ENCODE data around the gene MRPL12. TPM values are rescaled to one million over a fixed set of nuclear protein-coding genes. Genes with fewer than 3 reads are reported as not detected.

Gene MRPL12
- total RNA-seq, 1 experiment from 2014 or later, result 143 TPM

GRCh38 chr17:81666342-81667191, 36.6 kb upstream of the MRPL12 start, which contains the start of the genes CCDC137 and OXLD1:
Gene CCDC137 (plus strand): TSS chr17:81666737. CDS start chr17:81666767, 30 bp downstream.
Gene OXLD1 (minus strand): TSS chr17:81666605. CDS start chr17:81666577, 28 bp downstream.
- BruUV-seq (replicated peaks), result no TSS peak
- peaks cover 15% of the 10 kb centered on the region for H3K4me1 Mint-ChIP-seq (ENCODE audit: insufficient read depth, unreplicated experiment)
- H3K27me3 Mint-ChIP-seq (ENCODE audit: insufficient read depth, unreplicated experiment), result no peaks in the 10 kb centered on the region
- H3K27ac Mint-ChIP-seq (ENCODE audit: low read depth, unreplicated experiment), result peak within 1 kb of the TSS; percentile 79
- H3K4me3 Mint-ChIP-seq (ENCODE audit: unreplicated experiment), result peak within 1 kb of the TSS; percentile 85
- intact Hi-C loops (cut with micrococcal nuclease), result loop anchor here (2.0 kb wide), 3 partner anchors 16 to 30 kb away; partner anchors contain the start of genes ARL16, NPLOC4 and TSPAN10
- ChIA-PET POLR2A (interaction anchor here (0.6 to 8.0 kb wide), 20 partner anchors 10 to 1276 kb away, joined by 3 to 101 read pairs (median 4); partner anchors contain the start of genes ARL16, HGS, MCRIP1 and MRPL12), CTCF (no interaction called here)
- no peaks in the 10 kb centered on the region for H3K9me3 Mint-ChIP-seq (ENCODE audit: unreplicated experiment)
- DNase-seq (ENCODE audit: unreplicated experiment), result peak; percentile 92
- H3K36me3 Mint-ChIP-seq (ENCODE audit: insufficient read depth, unreplicated experiment), result peaks cover 43% of the 10 kb centered on the region
- no peak for TF ChIP-seq CTCF (IDR thresholded peaks at IDR 0.05; ENCODE audit: unreplicated experiment)

GRCh38 chr17:81667754-81668153, 35.4 kb upstream of the MRPL12 start:
- no peaks in the 10 kb centered on the region for H3K9me3 Mint-ChIP-seq (ENCODE audit: unreplicated experiment)
- CTCF ChIA-PET, result interaction anchor here (0.6 to 1.3 kb wide), 4 partner anchors 13 to 57 kb away, joined by 3 to 5 read pairs (median 4); no protein-coding TSS in a partner anchor
- no peaks in the 10 kb centered on the region for H3K27me3 Mint-ChIP-seq (ENCODE audit: insufficient read depth, unreplicated experiment)
- peak overlapping the region; percentile 85 for H3K4me3 Mint-ChIP-seq (ENCODE audit: unreplicated experiment)
- H3K27ac Mint-ChIP-seq (ENCODE audit: low read depth, unreplicated experiment), result peak overlapping the region; percentile 79
- POLR2A ChIA-PET, result interaction anchor here (0.6 to 8.0 kb wide), 5 partner anchors 10 to 750 kb away, joined by 3 to 101 read pairs (median 4); partner anchors contain the start of genes ARL16 and HGS
- BruUV-seq (replicated peaks), result no TSS peak
- H3K4me1 Mint-ChIP-seq (ENCODE audit: insufficient read depth, unreplicated experiment), result peaks cover 15% of the 10 kb centered on the region
- peaks cover 54% of the 10 kb centered on the region for H3K36me3 Mint-ChIP-seq (ENCODE audit: insufficient read depth, unreplicated experiment)
- peak; percentile 17 for DNase-seq (ENCODE audit: unreplicated experiment)
- TF ChIP-seq CTCF (IDR thresholded peaks at IDR 0.05; ENCODE audit: unreplicated experiment), result no peak
- intact Hi-C loops (cut with micrococcal nuclease), result loop anchor here (2.0 kb wide), 3 partner anchors 15 to 31 kb away; partner anchors contain the start of genes ARL16, NPLOC4 and TSPAN10

- no peak for TF ChIP-seq CTCF (IDR thresholded peaks at IDR 0.05; ENCODE audit: unreplicated experiment)
- intact Hi-C loops (cut with micrococcal nuclease), result no loop called here
- Mint-ChIP-seq H3K36me3 (ENCODE audit: insufficient read depth, unreplicated experiment) (peaks cover 57% of the 10 kb centered on the region), H3K27me3 (ENCODE audit: insufficient read depth, unreplicated experiment) (no peaks in the 10 kb centered on the region), H3K4me3 (ENCODE audit: unreplicated experiment) (no peak overlapping the region), H3K4me1 (ENCODE audit: insufficient read depth, unreplicated experiment) (peaks cover 14% of the 10 kb centered on the region), H3K9me3 (ENCODE audit: unreplicated experiment) (no peaks in the 10 kb centered on the region), H3K27ac (ENCODE audit: low read depth, unreplicated experiment) (no peak overlapping the region)
- ChIA-PET CTCF (interaction anchor here (0.6 to 0.9 kb wide), 2 partner anchors 10 to 441 kb away, joined by 3 to 5 read pairs; no protein-coding TSS in a partner anchor), POLR2A (no interaction called here)
- no TSS peak for BruUV-seq (replicated peaks)
- DNase-seq (ENCODE audit: unreplicated experiment), result no peak
Measured at GRCh38 chr17:81672504-81672903, 30.7 kb upstream of the MRPL12 start.

GRCh38 chr17:81672954-81673353, 30.2 kb upstream of the MRPL12 start:
- TF ChIP-seq CTCF (IDR thresholded peaks at IDR 0.05; ENCODE audit: unreplicated experiment), result no peak
- Mint-ChIP-seq H3K4me3 (ENCODE audit: unreplicated experiment) (no peak overlapping the region), H3K4me1 (ENCODE audit: insufficient read depth, unreplicated experiment) (peaks cover 10% of the 10 kb centered on the region), H3K9me3 (ENCODE audit: unreplicated experiment) (no peaks in the 10 kb centered on the region), H3K36me3 (ENCODE audit: insufficient read depth, unreplicated experiment) (peaks cover 57% of the 10 kb centered on the region), H3K27ac (ENCODE audit: low read depth, unreplicated experiment) (no peak overlapping the region), H3K27me3 (ENCODE audit: insufficient read depth, unreplicated experiment) (no peaks in the 10 kb centered on the region)
- no TSS peak for BruUV-seq (replicated peaks)
- intact Hi-C loops (cut with micrococcal nuclease), result no loop called here
- CTCF ChIA-PET, result interaction anchor here (0.6 to 0.9 kb wide), 2 partner anchors 9 to 441 kb away, joined by 3 to 5 read pairs; no protein-coding TSS in a partner anchor
- POLR2A ChIA-PET, result no interaction called here
- no peak for DNase-seq (ENCODE audit: unreplicated experiment)

All from MCF 10A (cell line).